ENCODE results near the gene C12orf76.

C12orf76 gene

GRCh38 chr12:110004598-110004997, 43.7 kb downstream of the C12orf76 start:
- H3K4me3 ChIP-seq (ENCODE audit: low read depth, low read length): no peak overlapping the region
- H3K9me3 ChIP-seq (ENCODE audit: control insufficient read depth, insufficient read depth, low read depth, low read length): no peaks in the 10 kb centered on the region
- H3K27ac ChIP-seq (ENCODE audit: extremely low read depth, low read depth, low read length): no peak overlapping the region
- TF ChIP-seq ZNF843 (tag by site-specific recombination; IDR thresholded peaks at IDR 0.05) (no peak), PATZ1 (tag by site-specific recombination; IDR thresholded peaks at IDR 0.05) (no peak), GLI4 (tag by site-specific recombination; IDR thresholded peaks at IDR 0.05) (no peak), ZNF280C (tag by site-specific recombination; IDR thresholded peaks at IDR 0.05) (no peak), ZFHX2 (tag by site-specific recombination; conservative IDR thresholded peaks at IDR 0.05) (no peak), ZNF555 (tag by site-specific recombination; conservative IDR thresholded peaks at IDR 0.05) (no peak), ZNF768 (tag by site-specific recombination; IDR thresholded peaks at IDR 0.05) (no peak)
- H3K4me1 ChIP-seq (ENCODE audit: control insufficient read depth, insufficient read depth, low read length): no peaks in the 10 kb centered on the region
- ChIA-PET CTCF (interaction anchor here (0.6 to 1.0 kb wide), 3 partner anchors 13 to 224 kb away, joined by 3 to 4 read pairs (median 3); no protein-coding TSS in a partner anchor), POLR2A (no interaction called here)
- peaks cover 0 to 10% of the 10 kb centered on the region in 2 experiments; a peak in 1 of 3 replicates for H3K36me3 ChIP-seq (ENCODE audit: control insufficient read depth in 2 of 2, insufficient read depth in 1 of 2, low read length in 2 of 2)

GRCh38 chr12:110002676-110003515, 45.4 kb downstream of the C12orf76 start:
- Histone ChIP-seq H3K9me3 (ENCODE audit: control insufficient read depth, insufficient read depth, low read depth, low read length) (no peaks in the 10 kb centered on the region), H3K36me3 (ENCODE audit: control insufficient read depth in 2 of 2, insufficient read depth in 1 of 2, low read length in 2 of 2) (peaks cover 0 to 10% of the 10 kb centered on the region in 2 experiments; a peak in 1 of 3 replicates), H3K4me1 (ENCODE audit: control insufficient read depth, insufficient read depth, low read length) (no peaks in the 10 kb centered on the region), H3K27ac (ENCODE audit: extremely low read depth, low read depth, low read length) (no peak overlapping the region), H3K4me3 (ENCODE audit: low read depth, low read length) (no peak overlapping the region)
- TF ChIP-seq GLIS2 (tag by site-specific recombination; IDR thresholded peaks at IDR 0.05): 0 out of 2 replicates have a peak, but pooled peaks have one; percentile 19
- TF ChIP-seq ZNF529 (tag by site-specific recombination; IDR thresholded peaks at IDR 0.05; ENCODE audit: insufficient replicate concordance): no peak
- POLR2A ChIA-PET: no interaction called here
- CTCF ChIA-PET: interaction anchor here (0.7 kb wide), 1 partner anchor 283 kb away, joined by 4 read pairs; no protein-coding TSS in a partner anchor

- H3K27ac ChIP-seq (ENCODE audit: extremely low read depth, low read depth, low read length): no peak overlapping the region
- no peaks in the 10 kb centered on the region for H3K4me1 ChIP-seq (ENCODE audit: control insufficient read depth, insufficient read depth, low read length)
- ChIA-PET CTCF (interaction anchor here (0.6 kb wide), 1 partner anchor 877 kb away, joined by 3 read pairs; no protein-coding TSS in a partner anchor), POLR2A (no interaction called here)
- no peaks in the 10 kb centered on the region for H3K9me3 ChIP-seq (ENCODE audit: control insufficient read depth, insufficient read depth, low read depth, low read length)
- H3K4me3 ChIP-seq (ENCODE audit: low read depth, low read length): no peak overlapping the region
- no peak for TF ChIP-seq ZNF280C (tag by site-specific recombination; IDR thresholded peaks at IDR 0.05)
- TF ChIP-seq TCF7L2 (IDR thresholded peaks at IDR 0.05; ENCODE audit: borderline replicate concordance, low read depth, low read length): no peak
- TF ChIP-seq KLF17 (tag by site-specific recombination; IDR thresholded peaks at IDR 0.05): no peak
- TF ChIP-seq ZBTB49 (tag by site-specific recombination; IDR thresholded peaks at IDR 0.05; ENCODE audit: low read depth): no peak
- TF ChIP-seq ZNF600 (tag by site-specific recombination; IDR thresholded peaks at IDR 0.05): no peak
- TF ChIP-seq EGR2 (tag by site-specific recombination; IDR thresholded peaks at IDR 0.05; ENCODE audit: low read depth): 0 out of 2 replicates have a peak, but pooled peaks have one; percentile 36
- peak; percentile 45 for TF ChIP-seq ZFHX2 (tag by site-specific recombination; conservative IDR thresholded peaks at IDR 0.05)
- TF ChIP-seq ZSCAN30 (tag by site-specific recombination; IDR thresholded peaks at IDR 0.05): no peak
- no peak for TF ChIP-seq ZNF157 (tag by site-specific recombination; IDR thresholded peaks at IDR 0.05)
- peaks cover 0 to 10% of the 10 kb centered on the region in 2 experiments; a peak in 1 of 3 replicates for H3K36me3 ChIP-seq (ENCODE audit: control insufficient read depth in 2 of 2, insufficient read depth in 1 of 2, low read length in 2 of 2)
These were observed 46.7 kb downstream of the C12orf76 start for GRCh38 chr12:110001596-110001995.
